ENCODE measurements around the gene TCF15.

The TCF15 gene

GRCh38 chr20:572727-573126 lies 37.4 kb downstream of the TCF15 start:
- H3K27me3 ChIP-seq (ENCODE audit: control insufficient read depth in 5 of 5, insufficient read depth in 4 of 5, low read length in 5 of 5) = peaks cover 9 to 31% (median 11%) of the 10 kb centered on the region in 5 donors
- no peaks in the 10 kb centered on the region for H3K36me3 ChIP-seq (ENCODE audit: control insufficient read depth in 5 of 5, insufficient read depth in 5 of 5, low read length in 5 of 5)
- H3K9me3 ChIP-seq (ENCODE audit: control insufficient read depth in 5 of 5, low read length in 5 of 5) = no peaks in the 10 kb centered on the region
- H3K27ac ChIP-seq (ENCODE audit: low read depth, low read length) = peak overlapping the region; percentile 71
- no peak overlapping the region for H3K4me3 ChIP-seq (ENCODE audit: low read depth in 1 of 5, low read length in 5 of 5)
- H3K9ac ChIP-seq (ENCODE audit: low read length in 5 of 5) = peak overlapping the region in 1 of 5 donors; percentile 42
- H3K4me1 ChIP-seq (ENCODE audit: control insufficient read depth in 5 of 5, insufficient read depth in 5 of 5, low read length in 5 of 5) = peaks cover 16 to 81% (median 21%) of the 10 kb centered on the region in 5 donors

DNA sequence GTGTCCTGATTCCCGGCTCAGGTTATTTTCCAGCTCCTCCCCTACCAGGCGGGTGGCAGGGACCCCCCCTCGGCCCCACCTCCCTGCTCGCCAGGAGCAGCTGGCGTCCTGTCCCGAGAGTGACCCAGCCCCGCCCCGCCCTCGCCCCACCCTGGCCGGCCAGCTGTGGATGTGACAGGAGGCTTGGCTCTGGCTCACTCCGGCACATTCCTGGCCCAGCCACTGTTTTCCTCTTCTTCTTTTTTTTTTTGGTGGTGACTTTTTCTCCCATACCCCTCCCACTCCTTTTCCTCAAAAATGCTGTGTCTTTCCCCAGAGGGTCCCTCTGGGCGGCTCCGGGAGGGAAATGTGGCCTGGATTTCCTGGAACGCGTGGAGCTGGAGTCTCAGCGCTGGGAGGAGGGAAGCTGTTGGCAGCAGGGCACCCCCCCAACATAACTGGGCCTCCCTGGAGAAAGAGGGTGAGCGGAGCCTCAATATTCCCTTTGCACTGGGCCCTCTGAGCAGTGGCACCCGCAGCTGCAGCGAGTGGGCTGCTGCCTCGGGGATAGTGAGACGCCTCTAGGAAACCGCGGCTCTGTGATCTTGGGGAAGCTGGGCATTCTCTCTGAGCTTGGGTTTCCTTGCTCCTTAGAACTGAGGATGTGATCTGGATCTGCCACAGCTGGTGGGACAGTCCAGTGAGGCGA lies 38.2 kb downstream of the TCF15 start:
- Histone ChIP-seq H3K36me3 (ENCODE audit: control insufficient read depth in 5 of 5, insufficient read depth in 5 of 5, low read length in 5 of 5) (no peaks in the 10 kb centered on the region), H3K4me3 (ENCODE audit: low read depth in 1 of 5, low read length in 5 of 5) (peak overlapping the region in 3 of 5 donors; percentile 29 to 35 (median 30)), H3K4me1 (ENCODE audit: control insufficient read depth in 5 of 5, insufficient read depth in 5 of 5, low read length in 5 of 5) (peaks cover 13 to 80% (median 26%) of the 10 kb centered on the region in 5 donors), H3K9ac (ENCODE audit: low read length in 5 of 5) (peak overlapping the region in 2 of 5 donors; percentile 21 to 23), H3K9me3 (ENCODE audit: control insufficient read depth in 5 of 5, low read length in 5 of 5) (no peaks in the 10 kb centered on the region), H3K27ac (ENCODE audit: low read depth, low read length) (peak overlapping the region; percentile 71), H3K27me3 (ENCODE audit: control insufficient read depth in 5 of 5, insufficient read depth in 4 of 5, low read length in 5 of 5) (peaks cover 14 to 39% (median 16%) of the 10 kb centered on the region in 5 donors)

GRCh38 chr20:568673-569415 lies 41.3 kb downstream of the TCF15 start:
- Histone ChIP-seq H3K4me3 (ENCODE audit: low read depth in 1 of 5, low read length in 5 of 5) (peak overlapping the region in 1 of 5 donors; percentile 15), H3K27ac (ENCODE audit: low read depth, low read length) (peak overlapping the region; percentile 37), H3K4me1 (ENCODE audit: control insufficient read depth in 5 of 5, insufficient read depth in 5 of 5, low read length in 5 of 5) (peaks cover 11 to 52% (median 26%) of the 10 kb centered on the region in 5 donors), H3K36me3 (ENCODE audit: control insufficient read depth in 5 of 5, insufficient read depth in 5 of 5, low read length in 5 of 5) (no peaks in the 10 kb centered on the region), H3K9ac (ENCODE audit: low read length in 5 of 5) (no peak overlapping the region), H3K9me3 (ENCODE audit: control insufficient read depth in 5 of 5, low read length in 5 of 5) (no peaks in the 10 kb centered on the region), H3K27me3 (ENCODE audit: control insufficient read depth in 5 of 5, insufficient read depth in 4 of 5, low read length in 5 of 5) (peaks cover 14 to 30% (median 17%) of the 10 kb centered on the region in 5 donors)

- H3K9me3 ChIP-seq (ENCODE audit: control insufficient read depth in 5 of 5, low read length in 5 of 5) = no peaks in the 10 kb centered on the region
- H3K9ac ChIP-seq (ENCODE audit: low read length in 5 of 5) = no peak overlapping the region
- H3K4me3 ChIP-seq (ENCODE audit: low read depth in 1 of 5, low read length in 5 of 5) = peak overlapping the region in 1 of 5 donors; percentile 15
- no peaks in the 10 kb centered on the region for H3K36me3 ChIP-seq (ENCODE audit: control insufficient read depth in 5 of 5, insufficient read depth in 5 of 5, low read length in 5 of 5)
- H3K4me1 ChIP-seq (ENCODE audit: control insufficient read depth in 5 of 5, insufficient read depth in 5 of 5, low read length in 5 of 5) = peaks cover 6 to 50% (median 26%) of the 10 kb centered on the region in 5 donors
- H3K27ac ChIP-seq (ENCODE audit: low read depth, low read length) = peak overlapping the region; percentile 37
- peaks cover 14 to 23% (median 17%) of the 10 kb centered on the region in 5 donors for H3K27me3 ChIP-seq (ENCODE audit: control insufficient read depth in 5 of 5, insufficient read depth in 4 of 5, low read length in 5 of 5)
These were observed 41.9 kb downstream of the TCF15 start for GRCh38 chr20:568097-568652.

GRCh38 chr20:564192-564591 lies 45.9 kb downstream of the TCF15 start:
- no peaks in the 10 kb centered on the region for H3K36me3 ChIP-seq (ENCODE audit: control insufficient read depth in 5 of 5, insufficient read depth in 5 of 5, low read length in 5 of 5)

GRCh38 chr20:563187-563586 lies 46.9 kb downstream of the TCF15 start:
- Histone ChIP-seq H3K9me3 (ENCODE audit: control insufficient read depth in 5 of 5, low read length in 5 of 5) (no peaks in the 10 kb centered on the region), H3K36me3 (ENCODE audit: control insufficient read depth in 5 of 5, insufficient read depth in 5 of 5, low read length in 5 of 5) (no peaks in the 10 kb centered on the region), H3K9ac (ENCODE audit: low read length in 5 of 5) (no peak overlapping the region), H3K27ac (ENCODE audit: low read depth, low read length) (no peak overlapping the region), H3K27me3 (ENCODE audit: control insufficient read depth in 5 of 5, insufficient read depth in 4 of 5, low read length in 5 of 5) (peaks cover 7 to 16% (median 8%) of the 10 kb centered on the region in 5 donors), H3K4me1 (ENCODE audit: control insufficient read depth in 5 of 5, insufficient read depth in 5 of 5, low read length in 5 of 5) (peaks cover 0 to 24% (median 10%) of the 10 kb centered on the region in 5 donors), H3K4me3 (ENCODE audit: low read depth in 1 of 5, low read length in 5 of 5) (no peak overlapping the region)

More at GRCh38 chr20:564192-564591, 45.9 kb downstream of the TCF15 start:
- H3K9ac ChIP-seq (ENCODE audit: low read length in 5 of 5) = no peak overlapping the region
- H3K9me3 ChIP-seq (ENCODE audit: control insufficient read depth in 5 of 5, low read length in 5 of 5) = no peaks in the 10 kb centered on the region
- H3K4me3 ChIP-seq (ENCODE audit: low read depth in 1 of 5, low read length in 5 of 5) = no peak overlapping the region
- peaks cover 0 to 33% (median 10%) of the 10 kb centered on the region in 5 donors for H3K4me1 ChIP-seq (ENCODE audit: control insufficient read depth in 5 of 5, insufficient read depth in 5 of 5, low read length in 5 of 5)
- H3K27ac ChIP-seq (ENCODE audit: low read depth, low read length) = no peak overlapping the region
- peaks cover 11 to 19% (median 15%) of the 10 kb centered on the region in 5 donors for H3K27me3 ChIP-seq (ENCODE audit: control insufficient read depth in 5 of 5, insufficient read depth in 4 of 5, low read length in 5 of 5)

GRCh38 chr20:562232-562897 lies 47.7 kb downstream of the TCF15 start:
- Histone ChIP-seq H3K9me3 (ENCODE audit: control insufficient read depth in 5 of 5, low read length in 5 of 5) (no peaks in the 10 kb centered on the region), H3K4me1 (ENCODE audit: control insufficient read depth in 5 of 5, insufficient read depth in 5 of 5, low read length in 5 of 5) (peaks cover 0 to 16% (median 4%) of the 10 kb centered on the region in 5 donors), H3K36me3 (ENCODE audit: control insufficient read depth in 5 of 5, insufficient read depth in 5 of 5, low read length in 5 of 5) (no peaks in the 10 kb centered on the region), H3K27me3 (ENCODE audit: control insufficient read depth in 5 of 5, insufficient read depth in 4 of 5, low read length in 5 of 5) (peaks cover under 1 to 9% (median 2%) of the 10 kb centered on the region in 5 donors), H3K9ac (ENCODE audit: low read length in 5 of 5) (no peak overlapping the region), H3K27ac (ENCODE audit: low read depth, low read length) (no peak overlapping the region), H3K4me3 (ENCODE audit: low read depth in 1 of 5, low read length in 5 of 5) (no peak overlapping the region)

DNA sequence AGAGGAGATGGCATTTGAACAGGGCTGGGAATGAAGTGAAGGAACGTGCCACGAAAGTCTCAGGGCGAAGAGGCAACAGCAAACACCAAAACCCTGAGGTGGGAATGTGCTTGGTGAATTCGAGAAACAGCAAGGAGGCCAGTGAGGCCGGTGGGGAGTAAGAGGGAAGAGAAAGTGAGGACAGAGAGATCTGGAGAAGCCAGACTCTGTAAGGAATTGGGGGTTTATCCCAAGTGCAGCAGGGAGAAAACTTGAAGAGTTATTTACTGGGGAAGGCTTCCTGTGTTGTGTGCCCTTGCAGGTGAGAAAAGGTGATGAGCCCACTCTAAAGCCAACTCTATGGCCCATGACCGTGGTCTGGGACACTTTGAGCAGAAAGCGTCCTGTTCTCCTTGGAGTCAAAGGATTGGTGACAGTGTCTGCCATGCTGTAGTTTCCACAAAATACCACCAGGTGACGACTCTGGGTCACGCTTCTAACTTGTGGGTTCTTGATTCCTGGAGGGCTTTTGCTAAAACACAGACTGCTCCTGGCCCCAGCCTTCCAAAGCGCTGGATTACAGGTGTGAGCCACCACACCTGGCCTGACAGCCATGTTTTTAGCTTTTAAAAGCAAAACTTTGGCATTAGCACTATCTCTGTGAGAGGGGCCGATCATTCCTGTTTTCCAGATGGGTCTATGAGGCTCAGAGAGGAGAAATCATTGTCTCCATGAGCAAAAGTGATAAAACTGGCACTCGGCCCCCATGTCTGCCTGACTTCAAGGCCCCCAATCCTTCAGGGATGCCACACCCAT lies 48.5 kb downstream of the TCF15 start:
- Histone ChIP-seq H3K36me3 (ENCODE audit: control insufficient read depth in 5 of 5, insufficient read depth in 5 of 5, low read length in 5 of 5) (no peaks in the 10 kb centered on the region), H3K27me3 (ENCODE audit: control insufficient read depth in 5 of 5, insufficient read depth in 4 of 5, low read length in 5 of 5) (peaks cover 0 to 8% (median 0%) of the 10 kb centered on the region in 5 donors), H3K4me3 (ENCODE audit: low read depth in 1 of 5, low read length in 5 of 5) (no peak overlapping the region), H3K27ac (ENCODE audit: low read depth, low read length) (no peak overlapping the region), H3K9ac (ENCODE audit: low read length in 5 of 5) (no peak overlapping the region), H3K9me3 (ENCODE audit: control insufficient read depth in 5 of 5, low read length in 5 of 5) (no peaks in the 10 kb centered on the region), H3K4me1 (ENCODE audit: control insufficient read depth in 5 of 5, insufficient read depth in 5 of 5, low read length in 5 of 5) (peaks cover 0 to 15% (median 2%) of the 10 kb centered on the region in 5 donors)

DNA sequence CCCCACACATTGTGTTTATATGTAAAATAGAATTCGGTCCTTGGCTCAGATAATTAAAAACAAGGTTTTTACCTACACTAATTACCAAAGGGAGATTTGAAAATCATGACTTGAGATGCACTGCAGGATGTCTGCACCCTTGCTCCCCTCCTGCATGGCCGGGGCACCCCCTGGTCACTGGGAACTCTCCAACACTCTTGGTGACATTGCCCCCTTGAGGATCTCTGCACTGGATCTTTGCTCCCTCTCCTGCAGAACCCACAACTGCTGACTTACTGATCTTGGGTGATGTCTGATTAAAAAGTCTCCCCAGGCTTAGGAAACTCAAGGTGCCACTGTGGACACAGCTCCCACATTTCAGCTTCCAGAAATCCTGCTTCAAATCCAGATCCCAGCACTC lies 49.4 kb downstream of the TCF15 start:
- H3K36me3 ChIP-seq (ENCODE audit: control insufficient read depth in 5 of 5, insufficient read depth in 5 of 5, low read length in 5 of 5) = no peaks in the 10 kb centered on the region
- H3K27ac ChIP-seq (ENCODE audit: low read depth, low read length) = no peak overlapping the region
- H3K4me3 ChIP-seq (ENCODE audit: low read depth in 1 of 5, low read length in 5 of 5) = no peak overlapping the region
- no peaks in the 10 kb centered on the region for H3K9me3 ChIP-seq (ENCODE audit: control insufficient read depth in 5 of 5, low read length in 5 of 5)
- peaks cover 4 to 8% (median 5%) of the 10 kb centered on the region in 5 donors for H3K27me3 ChIP-seq (ENCODE audit: control insufficient read depth in 5 of 5, insufficient read depth in 4 of 5, low read length in 5 of 5)
- no peak overlapping the region for H3K9ac ChIP-seq (ENCODE audit: low read length in 5 of 5)
- peaks cover 0 to 15% (median 2%) of the 10 kb centered on the region in 5 donors for H3K4me1 ChIP-seq (ENCODE audit: control insufficient read depth in 5 of 5, insufficient read depth in 5 of 5, low read length in 5 of 5)

All from subcutaneous abdominal adipose tissue (tissue), 5 donors.